Adrenal gland (tissue), 5 donors: ENCODE measurements around the gene TMEM132D.

Source experiments
- POLR2A ChIP-seq, 2 donors: fragments of 450-650 bp; IDR thresholded peaks; one replicate each; pipeline ENCODE4 v1.6.1; 2017; ENCODE audit warnings: antibody characterized with exemption in 2 of 2, mild to moderate bottlenecking in 2 of 2, moderate library complexity in 1 of 2
- TF ChIP-seq, protein P1 (sequence below), 6 experiments: fragments of 450-650 bp in 4 of 6; fragments of 200-600 bp in 2 of 6; sonication (generic) in 1 of 6; IDR thresholded peaks; 1 replicate in 5 of 6; 2 replicates in 1 of 6; pipeline versions ENCODE4 v1.5.1 to v1.8.0; 2016 to 2021; ENCODE audit warnings: antibody characterized with exemption in 6 of 6, mild to moderate bottlenecking in 2 of 6, moderate library complexity in 1 of 6
- donor health status: DM: no; HTN: no; CAD: no.

- TF ChIP-seq, protein P1, sequence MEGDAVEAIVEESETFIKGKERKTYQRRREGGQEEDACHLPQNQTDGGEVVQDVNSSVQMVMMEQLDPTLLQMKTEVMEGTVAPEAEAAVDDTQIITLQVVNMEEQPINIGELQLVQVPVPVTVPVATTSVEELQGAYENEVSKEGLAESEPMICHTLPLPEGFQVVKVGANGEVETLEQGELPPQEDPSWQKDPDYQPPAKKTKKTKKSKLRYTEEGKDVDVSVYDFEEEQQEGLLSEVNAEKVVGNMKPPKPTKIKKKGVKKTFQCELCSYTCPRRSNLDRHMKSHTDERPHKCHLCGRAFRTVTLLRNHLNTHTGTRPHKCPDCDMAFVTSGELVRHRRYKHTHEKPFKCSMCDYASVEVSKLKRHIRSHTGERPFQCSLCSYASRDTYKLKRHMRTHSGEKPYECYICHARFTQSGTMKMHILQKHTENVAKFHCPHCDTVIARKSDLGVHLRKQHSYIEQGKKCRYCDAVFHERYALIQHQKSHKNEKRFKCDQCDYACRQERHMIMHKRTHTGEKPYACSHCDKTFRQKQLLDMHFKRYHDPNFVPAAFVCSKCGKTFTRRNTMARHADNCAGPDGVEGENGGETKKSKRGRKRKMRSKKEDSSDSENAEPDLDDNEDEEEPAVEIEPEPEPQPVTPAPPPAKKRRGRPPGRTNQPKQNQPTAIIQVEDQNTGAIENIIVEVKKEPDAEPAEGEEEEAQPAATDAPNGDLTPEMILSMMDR (IDR thresholded peaks at IDR 0.05) = no peak
- TF ChIP-seq POLR2A (IDR thresholded peaks at IDR 0.05) = no peak
Measured at GRCh38 chr12:129179941-129180553, 723.8 kb downstream of the TMEM132D start.
